Glutamatergic neuron (in vitro differentiated cells): ENCODE data around the gene NTRK3. TPM values are rescaled to one million over a fixed set of nuclear protein-coding genes. Genes with fewer than 3 reads are reported as not detected.

Source experiments
- DNase-seq: peaks from one replicate; pipeline ENCODE4 v3.0.0; 2022
- H3K27ac Mint-ChIP-seq: one replicate; pipeline ENCODE4 v1.8.0; 2020; ENCODE audit warnings: mild to moderate bottlenecking, mixed read lengths, inconsistent platforms; ENCODE audit not compliant: unreplicated experiment
- H3K27me3 Mint-ChIP-seq: one replicate; pipeline ENCODE4 v1.8.0; 2020; ENCODE audit warnings: mild to moderate bottlenecking, moderate library complexity, mixed read lengths, inconsistent platforms; ENCODE audit not compliant: unreplicated experiment
- H3K36me3 Mint-ChIP-seq: one replicate; pipeline ENCODE4 v1.8.0; 2020; ENCODE audit warnings: mild to moderate bottlenecking, mixed read lengths, inconsistent platforms; ENCODE audit not compliant: unreplicated experiment
- H3K4me1 Mint-ChIP-seq: one replicate; pipeline ENCODE4 v1.8.0; 2020; ENCODE audit warnings: mild to moderate bottlenecking, low read depth, mixed read lengths, inconsistent platforms; ENCODE audit not compliant: unreplicated experiment
- H3K4me3 Mint-ChIP-seq: one replicate; pipeline ENCODE4 v1.8.0; 2020; ENCODE audit warnings: mild to moderate bottlenecking, mixed read lengths, inconsistent platforms; ENCODE audit not compliant: unreplicated experiment
- H3K9me3 Mint-ChIP-seq: one replicate; pipeline ENCODE4 v1.8.0; 2020; ENCODE audit warnings: mild to moderate bottlenecking, moderate library complexity, mixed read lengths, inconsistent platforms; ENCODE audit not compliant: unreplicated experiment
- CTCF ChIP-seq: fragments of 200-600 bp; sonication (generic); IDR thresholded peaks from one replicate; pipeline ENCODE4 v1.5.0; 2021; ENCODE audit not compliant: partially characterized antibody, unreplicated experiment
- total RNA-seq: library from RNA; stranded (reverse); fragmentation: NEBNext Ultra II Directional; extraction: Animal tissue kit (Norgen Biotek cat#: 25700); gene quantifications from one replicate; pipeline ENCODE4 v1.2.1, GENCODE V29; 2021; ENCODE audit not compliant: unreplicated experiment

NTRK3 gene
- total RNA-seq, 1 donor from 2014 or later, result 9.5 TPM

GRCh38 chr15:87874896-87875711 lies 381.4 kb downstream of the NTRK3 start:
- Mint-ChIP-seq H3K27me3 (no peaks in the 10 kb centered on the region), H3K27ac (no peak overlapping the region), H3K36me3 (no peaks in the 10 kb centered on the region), H3K9me3 (peaks cover 3% of the 10 kb centered on the region), H3K4me1 (peaks cover 8% of the 10 kb centered on the region), H3K4me3 (no peak overlapping the region)
- no peak for TF ChIP-seq CTCF
- DNase-seq, result peak; percentile 29

DNA sequence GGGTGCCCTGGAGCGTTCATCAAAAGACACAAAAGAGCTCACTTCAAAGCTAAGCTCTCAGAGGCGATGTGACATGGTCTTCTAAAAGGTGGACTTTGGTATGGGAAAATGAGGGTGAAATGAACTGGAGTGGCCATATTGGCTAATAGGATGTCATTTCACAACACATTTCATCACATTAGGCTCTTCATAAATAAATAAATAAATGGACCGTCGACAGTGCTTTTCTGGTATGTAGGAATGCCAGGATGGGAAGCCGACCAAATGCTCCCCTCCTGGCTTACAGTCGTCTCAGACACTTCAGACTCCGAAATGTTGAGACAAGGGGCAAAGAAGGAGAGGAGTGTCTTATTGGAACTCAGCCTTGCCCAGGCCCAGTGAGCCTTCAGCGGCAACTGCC lies 383.0 kb downstream of the NTRK3 start:
- no peak overlapping the region for H3K27ac Mint-ChIP-seq
- H3K4me1 Mint-ChIP-seq, result peaks cover 13% of the 10 kb centered on the region
- no peak overlapping the region for H3K4me3 Mint-ChIP-seq
- peaks cover 3% of the 10 kb centered on the region for H3K9me3 Mint-ChIP-seq
- no peak for DNase-seq
- no peak for TF ChIP-seq CTCF
- H3K36me3 Mint-ChIP-seq, result no peaks in the 10 kb centered on the region
- no peaks in the 10 kb centered on the region for H3K27me3 Mint-ChIP-seq

GRCh38 chr15:87871731-87872320 lies 384.7 kb downstream of the NTRK3 start:
- H3K27ac Mint-ChIP-seq, result no peak overlapping the region
- no peak for TF ChIP-seq CTCF
- H3K4me3 Mint-ChIP-seq, result no peak overlapping the region
- H3K36me3 Mint-ChIP-seq, result no peaks in the 10 kb centered on the region
- no peaks in the 10 kb centered on the region for H3K27me3 Mint-ChIP-seq
- no peak for DNase-seq
- H3K9me3 Mint-ChIP-seq, result peaks cover 3% of the 10 kb centered on the region
- H3K4me1 Mint-ChIP-seq, result peaks cover 13% of the 10 kb centered on the region

DNA sequence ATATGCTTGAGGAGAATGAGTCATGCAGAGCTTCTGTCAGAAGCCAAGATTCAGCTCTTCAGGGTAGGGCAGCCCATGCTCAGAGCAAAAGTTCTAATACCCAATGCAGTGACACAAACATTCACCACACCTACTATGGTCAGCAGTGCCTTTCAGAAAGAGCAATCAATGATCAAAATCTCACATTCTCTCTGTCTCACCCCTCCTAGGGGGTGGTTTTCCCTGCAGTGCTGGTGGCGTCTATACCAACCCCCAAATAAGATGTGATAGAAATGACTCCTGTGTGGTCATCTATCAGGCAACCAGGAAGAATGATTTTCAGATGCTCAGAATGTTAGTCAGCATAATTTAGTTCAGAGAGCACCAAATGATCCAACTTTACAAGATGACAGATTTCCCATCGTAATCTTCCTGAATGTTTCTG lies 385.3 kb downstream of the NTRK3 start:
- no peaks in the 10 kb centered on the region for H3K27me3 Mint-ChIP-seq
- DNase-seq, result no peak
- no peaks in the 10 kb centered on the region for H3K36me3 Mint-ChIP-seq
- peaks cover 3% of the 10 kb centered on the region for H3K9me3 Mint-ChIP-seq
- H3K4me3 Mint-ChIP-seq, result no peak overlapping the region
- H3K4me1 Mint-ChIP-seq, result peaks cover 13% of the 10 kb centered on the region
- H3K27ac Mint-ChIP-seq, result no peak overlapping the region
- TF ChIP-seq CTCF, result no peak

GRCh38 chr15:87866961-87867360 lies 389.6 kb downstream of the NTRK3 start:
- Mint-ChIP-seq H3K9me3 (no peaks in the 10 kb centered on the region), H3K27ac (no peak overlapping the region), H3K4me1 (peaks cover 6% of the 10 kb centered on the region), H3K27me3 (no peaks in the 10 kb centered on the region), H3K4me3 (no peak overlapping the region), H3K36me3 (no peaks in the 10 kb centered on the region)
- no peak for TF ChIP-seq CTCF
- DNase-seq, result no peak
